RWPE2 (cell line): ENCODE results near the gene FBXO36.
"Not testable (repeated sequence)": the region's sequence is repeated elsewhere in the genome, so short reads cannot be mapped to it uniquely, and the experiment has no call there.

Source experiments
- ATAC-seq: fragments of 200-7000 bp; cut with Tn5 transposase; 3 replicates; pipeline ENCODE4 v1.9.1; 2021; ENCODE audit warnings: low read depth
- DNase-seq: peaks from one replicate; pipeline ENCODE4 v3.0.0-alpha.2; 2020; ENCODE audit warnings: low spot score
- H3K27ac ChIP-seq: fragments of 450-650 bp; 2 replicates; pipeline ENCODE4 v1.5.1; 2017; ENCODE audit warnings: mild to moderate bottlenecking; ENCODE audit not compliant: poor library complexity, severe bottlenecking
- H3K27me3 ChIP-seq: fragments of 250-450 bp; sonication (Bioruptor Pico); 2 replicates; pipeline ENCODE4 v1.5.1; 2021; ENCODE audit warnings: mild to moderate bottlenecking, moderate library complexity; ENCODE audit not compliant: insufficient read depth, poor library complexity, severe bottlenecking
- H3K36me3 ChIP-seq: fragments of 250-450 bp; sonication (Bioruptor Pico); 2 replicates; pipeline ENCODE4 v1.5.1; 2020; ENCODE audit warnings: low read depth, mild to moderate bottlenecking, moderate library complexity
- H3K4me1 ChIP-seq: fragments of 250-450 bp; sonication (Bioruptor Pico); 2 replicates; pipeline ENCODE4 v1.5.1; 2021; ENCODE audit warnings: mild to moderate bottlenecking, moderate library complexity; ENCODE audit not compliant: insufficient read depth, poor library complexity, severe bottlenecking
- H3K4me3 ChIP-seq: fragments of 250-450 bp; sonication (Bioruptor Pico); 2 replicates; pipeline ENCODE4 v1.5.1; 2021; ENCODE audit warnings: mild to moderate bottlenecking, moderate library complexity; ENCODE audit not compliant: severe bottlenecking
- H3K9me3 ChIP-seq: fragments of 250-450 bp; sonication (Bioruptor Pico); 2 replicates; pipeline ENCODE4 v1.5.1; 2021; ENCODE audit warnings: mild to moderate bottlenecking, moderate library complexity; ENCODE audit not compliant: severe bottlenecking
- CTCF ChIP-seq: fragments of 450-650 bp; IDR thresholded peaks from one replicate; pipeline ENCODE4 v1.5.1; 2017; ENCODE audit warnings: mild to moderate bottlenecking, moderate library complexity; ENCODE audit not compliant: poor library complexity, severe bottlenecking

FBXO36 gene

GRCh38 chr2:229900012-229900411 is 22.3 kb upstream of the FBXO36 start:
- Histone ChIP-seq H3K4me3 (no peak overlapping the region), H3K27ac (no peak overlapping the region), H3K9me3 (no peaks in the 10 kb centered on the region), H3K27me3 (no peaks in the 10 kb centered on the region), H3K4me1 (peaks cover 14% of the 10 kb centered on the region), H3K36me3 (peaks cover 40% of the 10 kb centered on the region)
- TF ChIP-seq CTCF = no peak
- no peak for DNase-seq
- no peak for ATAC-seq

GRCh38 chr2:229900514-229900913 is 21.8 kb upstream of the FBXO36 start:
- DNase-seq, H3K27ac ChIP-seq, H3K27me3 ChIP-seq, H3K9me3 ChIP-seq, H3K4me3 ChIP-seq, ATAC-seq: not testable (repeated sequence)
- Histone ChIP-seq H3K4me1 (peaks cover 14% of the 10 kb centered on the region), H3K36me3 (peaks cover 45% of the 10 kb centered on the region)

GRCh38 chr2:229901819-229902218 is 20.5 kb upstream of the FBXO36 start:
- Histone ChIP-seq H3K27me3 (no peaks in the 10 kb centered on the region), H3K4me3 (no peak overlapping the region), H3K9me3 (no peaks in the 10 kb centered on the region), H3K4me1 (peaks cover 14% of the 10 kb centered on the region), H3K27ac (peak overlapping the region; percentile 39), H3K36me3 (peaks cover 48% of the 10 kb centered on the region)
- no peak for TF ChIP-seq CTCF
- ATAC-seq (peak; percentile 90), DNase-seq (no peak)

- Histone ChIP-seq H3K9me3 (no peaks in the 10 kb centered on the region), H3K4me3 (no peak overlapping the region), H3K36me3 (peaks cover 56% of the 10 kb centered on the region), H3K27me3 (no peaks in the 10 kb centered on the region), H3K4me1 (peaks cover 14% of the 10 kb centered on the region), H3K27ac (peak overlapping the region; percentile 39)
- DNase-seq = no peak
- no peak for TF ChIP-seq CTCF
- ATAC-seq = no peak
Measured at GRCh38 chr2:229903037-229903436, 19.3 kb upstream of the FBXO36 start.

GRCh38 chr2:229905601-229906000 is 16.7 kb upstream of the FBXO36 start:
- ATAC-seq (no peak), DNase-seq (no peak)
- H3K4me3 ChIP-seq = no peak overlapping the region
- H3K27me3 ChIP-seq = no peaks in the 10 kb centered on the region
- no peaks in the 10 kb centered on the region for H3K9me3 ChIP-seq
- peaks cover 46% of the 10 kb centered on the region for H3K36me3 ChIP-seq
- H3K4me1 ChIP-seq = peaks cover 11% of the 10 kb centered on the region
- no peak for TF ChIP-seq CTCF
- H3K27ac ChIP-seq = no peak overlapping the region
